Activated T-cell treated with anti-CD3 and anti-CD28 coated beads, Interleukin-2, amount 50 U/mL, for 24 hours (primary cell): ENCODE data around the gene STXBP6.

Experiments
- DNase-seq: peaks from one replicate; pipeline ENCODE4 v3.0.0-alpha.2; 2020
- H3K27ac Mint-ChIP-seq: 2 replicates; pipeline ENCODE4 v1.8.0; 2020; ENCODE audit warnings: mild to moderate bottlenecking, mixed read lengths
- H3K27me3 Mint-ChIP-seq: 2 replicates; pipeline ENCODE4 v1.8.0; 2020; ENCODE audit warnings: mixed read lengths
- H3K36me3 Mint-ChIP-seq: 2 replicates; pipeline ENCODE4 v1.8.0; 2020; ENCODE audit warnings: low read depth, mixed read lengths
- H3K4me1 Mint-ChIP-seq: 2 replicates; pipeline ENCODE4 v1.8.0; 2020; ENCODE audit warnings: low read depth, mixed read lengths
- H3K4me3 Mint-ChIP-seq: 2 replicates; pipeline ENCODE4 v1.8.0; 2020; ENCODE audit warnings: mild to moderate bottlenecking, moderate library complexity, mixed read lengths
- H3K9me3 Mint-ChIP-seq: 2 replicates; pipeline ENCODE4 v1.8.0; 2020; ENCODE audit warnings: mixed read lengths

STXBP6 gene

GRCh38 chr14:24863968-24864684, 185.8 kb downstream of the STXBP6 start:
- Mint-ChIP-seq H3K4me1 (no peaks in the 10 kb centered on the region), H3K27ac (no peak overlapping the region), H3K9me3 (no peaks in the 10 kb centered on the region), H3K36me3 (no peaks in the 10 kb centered on the region), H3K27me3 (peaks cover 11% of the 10 kb centered on the region), H3K4me3 (no peak overlapping the region)
- no peak for DNase-seq

DNA sequence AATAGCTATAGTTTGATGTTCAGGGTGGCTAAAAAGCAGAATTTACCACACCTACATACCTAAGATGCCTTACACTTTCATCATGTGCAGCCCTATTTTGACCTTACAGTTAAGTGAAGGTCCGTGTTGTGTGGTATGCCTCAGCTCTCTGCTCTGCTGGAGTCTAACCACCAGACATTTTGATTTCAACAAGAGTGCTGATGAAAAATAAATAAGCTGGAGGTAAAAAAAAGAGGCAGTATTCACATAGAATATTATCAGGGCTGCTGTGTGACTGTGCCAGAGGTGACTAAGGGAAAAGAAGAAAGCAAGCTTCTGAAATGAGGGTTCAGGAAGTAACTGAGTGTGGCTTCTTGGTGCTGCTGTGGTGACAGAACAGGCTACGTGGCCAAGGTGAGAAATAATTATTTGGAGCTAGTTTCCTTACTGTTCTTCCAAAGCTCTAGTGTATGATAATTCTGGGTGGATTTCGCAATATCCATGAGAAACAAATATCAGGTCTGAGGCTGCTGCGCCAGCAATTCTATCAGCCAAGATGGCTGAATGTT, 188.8 kb downstream of the STXBP6 start:
- H3K27ac Mint-ChIP-seq = no peak overlapping the region
- H3K9me3 Mint-ChIP-seq = no peaks in the 10 kb centered on the region
- peaks cover 20% of the 10 kb centered on the region for H3K27me3 Mint-ChIP-seq
- no peaks in the 10 kb centered on the region for H3K4me1 Mint-ChIP-seq
- no peak for DNase-seq
- no peak overlapping the region for H3K4me3 Mint-ChIP-seq
- no peaks in the 10 kb centered on the region for H3K36me3 Mint-ChIP-seq

DNA sequence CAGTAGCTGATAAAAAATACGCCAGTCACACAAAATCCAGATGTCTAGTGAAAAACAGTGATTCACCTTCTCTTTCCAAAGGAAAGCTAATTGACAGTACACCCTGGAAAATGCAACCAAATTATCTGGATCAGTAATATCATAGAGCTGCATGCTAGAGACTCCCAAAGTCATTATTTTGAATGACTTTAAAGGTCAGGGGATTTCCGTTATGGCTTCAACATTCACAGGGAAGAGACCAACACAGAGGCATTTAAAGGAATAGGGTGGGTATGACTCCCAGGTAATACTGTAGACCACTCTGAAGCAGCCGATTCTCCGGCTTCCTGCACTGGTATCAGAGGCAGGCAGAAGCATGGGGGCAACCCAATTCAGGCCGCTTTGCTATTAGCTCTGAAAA, 190.4 kb downstream of the STXBP6 start:
- DNase-seq = no peak
- Mint-ChIP-seq H3K27ac (no peak overlapping the region), H3K9me3 (no peaks in the 10 kb centered on the region), H3K4me1 (no peaks in the 10 kb centered on the region), H3K27me3 (peaks cover 24% of the 10 kb centered on the region), H3K4me3 (no peak overlapping the region), H3K36me3 (no peaks in the 10 kb centered on the region)

GRCh38 chr14:24858684-24859083, 191.3 kb downstream of the STXBP6 start:
- Mint-ChIP-seq H3K4me1 (no peaks in the 10 kb centered on the region), H3K36me3 (no peaks in the 10 kb centered on the region), H3K27me3 (peaks cover 26% of the 10 kb centered on the region), H3K4me3 (no peak overlapping the region), H3K9me3 (no peaks in the 10 kb centered on the region), H3K27ac (no peak overlapping the region)
- no peak for DNase-seq

DNA sequence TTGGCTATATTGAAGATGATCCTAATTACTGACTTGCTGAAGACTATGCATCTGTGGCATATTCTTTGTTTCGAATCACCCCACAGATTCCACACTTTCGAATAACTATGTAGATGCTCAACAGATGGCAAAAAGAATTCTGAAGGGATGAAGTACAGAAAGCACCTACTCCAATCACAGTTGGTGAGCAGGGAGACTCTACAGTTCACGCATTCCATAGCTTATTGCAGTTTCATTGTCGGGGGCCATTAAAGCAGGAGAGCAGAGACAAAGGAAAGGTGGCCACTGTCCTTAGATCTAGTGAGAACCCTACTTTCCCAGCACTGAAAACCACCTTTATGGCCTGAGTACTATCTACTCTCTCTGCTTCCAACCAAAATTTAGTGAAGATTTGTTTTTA, 191.9 kb downstream of the STXBP6 start:
- Mint-ChIP-seq H3K27ac (no peak overlapping the region), H3K9me3 (no peaks in the 10 kb centered on the region), H3K4me1 (no peaks in the 10 kb centered on the region), H3K4me3 (no peak overlapping the region), H3K36me3 (no peaks in the 10 kb centered on the region), H3K27me3 (peaks cover 27% of the 10 kb centered on the region)
- DNase-seq = no peak

GRCh38 chr14:24857277-24857676, 192.7 kb downstream of the STXBP6 start:
- no peak for DNase-seq
- Mint-ChIP-seq H3K36me3 (no peaks in the 10 kb centered on the region), H3K4me1 (no peaks in the 10 kb centered on the region), H3K27ac (no peak overlapping the region), H3K4me3 (no peak overlapping the region), H3K27me3 (peaks cover 27% of the 10 kb centered on the region), H3K9me3 (no peaks in the 10 kb centered on the region)

- no peaks in the 10 kb centered on the region for H3K36me3 Mint-ChIP-seq
These were observed 196.5 kb downstream of the STXBP6 start for GRCh38 chr14:24853446-24853845.

GRCh38 chr14:24852312-24853060, 197.5 kb downstream of the STXBP6 start:
- no peak for DNase-seq
- no peak overlapping the region for H3K27ac Mint-ChIP-seq
- no peaks in the 10 kb centered on the region for H3K9me3 Mint-ChIP-seq
- no peaks in the 10 kb centered on the region for H3K36me3 Mint-ChIP-seq
- peaks cover 20% of the 10 kb centered on the region for H3K27me3 Mint-ChIP-seq
- H3K4me3 Mint-ChIP-seq = no peak overlapping the region
- H3K4me1 Mint-ChIP-seq = no peaks in the 10 kb centered on the region

More at GRCh38 chr14:24853446-24853845, 196.5 kb downstream of the STXBP6 start:
- DNase-seq = no peak
- H3K27ac Mint-ChIP-seq = no peak overlapping the region
- H3K27me3 Mint-ChIP-seq = peaks cover 21% of the 10 kb centered on the region
- no peak overlapping the region for H3K4me3 Mint-ChIP-seq
- no peaks in the 10 kb centered on the region for H3K9me3 Mint-ChIP-seq
- no peaks in the 10 kb centered on the region for H3K4me1 Mint-ChIP-seq

- Mint-ChIP-seq H3K4me3 (no peak overlapping the region), H3K27me3 (peaks cover 19% of the 10 kb centered on the region), H3K36me3 (no peaks in the 10 kb centered on the region)
These were observed 198.1 kb downstream of the STXBP6 start for GRCh38 chr14:24851837-24852236.

DNA sequence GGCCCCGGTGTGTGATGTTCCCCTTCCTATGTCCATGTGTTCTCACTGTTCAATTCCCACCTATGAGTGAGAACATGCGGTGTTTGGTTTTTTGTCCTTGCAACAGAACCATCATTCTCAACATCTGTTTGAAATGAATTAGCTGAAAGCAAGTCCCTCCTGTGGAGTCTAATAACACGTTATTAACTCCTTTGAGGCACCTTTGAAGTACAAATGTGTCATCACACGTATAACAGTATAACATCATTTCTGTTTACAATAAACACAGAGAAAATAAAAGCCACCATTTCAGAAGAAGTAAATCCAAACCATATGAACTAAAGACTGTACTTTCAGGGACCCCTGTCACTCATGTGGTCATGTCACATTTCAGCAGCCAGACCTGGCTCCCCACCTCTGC, 198.5 kb downstream of the STXBP6 start:
- Mint-ChIP-seq H3K27me3 (peaks cover 18% of the 10 kb centered on the region), H3K27ac (no peak overlapping the region), H3K4me1 (no peaks in the 10 kb centered on the region), H3K4me3 (no peak overlapping the region), H3K36me3 (no peaks in the 10 kb centered on the region), H3K9me3 (no peaks in the 10 kb centered on the region)
- no peak for DNase-seq

More at GRCh38 chr14:24851837-24852236, 198.1 kb downstream of the STXBP6 start:
- H3K4me1 Mint-ChIP-seq = no peaks in the 10 kb centered on the region
- no peaks in the 10 kb centered on the region for H3K9me3 Mint-ChIP-seq
- no peak for DNase-seq
- H3K27ac Mint-ChIP-seq = no peak overlapping the region

- no peak overlapping the region for H3K27ac Mint-ChIP-seq
- H3K36me3 Mint-ChIP-seq = no peaks in the 10 kb centered on the region
- no peaks in the 10 kb centered on the region for H3K4me1 Mint-ChIP-seq
- H3K4me3 Mint-ChIP-seq = no peak overlapping the region
- DNase-seq = no peak
- H3K27me3 Mint-ChIP-seq = peaks cover 20% of the 10 kb centered on the region
- no peaks in the 10 kb centered on the region for H3K9me3 Mint-ChIP-seq
These were observed 199.9 kb downstream of the STXBP6 start for GRCh38 chr14:24850072-24850471.

GRCh38 chr14:24849471-24849870, 200.5 kb downstream of the STXBP6 start:
- H3K27ac Mint-ChIP-seq = no peak overlapping the region
- DNase-seq = no peak
- no peak overlapping the region for H3K4me3 Mint-ChIP-seq
- H3K36me3 Mint-ChIP-seq = no peaks in the 10 kb centered on the region
- no peaks in the 10 kb centered on the region for H3K9me3 Mint-ChIP-seq
- peaks cover 22% of the 10 kb centered on the region for H3K27me3 Mint-ChIP-seq
- no peaks in the 10 kb centered on the region for H3K4me1 Mint-ChIP-seq

GRCh38 chr14:24848102-24848790, 201.7 kb downstream of the STXBP6 start:
- DNase-seq = no peak
- Mint-ChIP-seq H3K9me3 (no peaks in the 10 kb centered on the region), H3K4me3 (no peak overlapping the region), H3K27ac (no peak overlapping the region), H3K4me1 (no peaks in the 10 kb centered on the region), H3K27me3 (peaks cover 18% of the 10 kb centered on the region), H3K36me3 (no peaks in the 10 kb centered on the region)

GRCh38 chr14:24847568-24848095, 202.3 kb downstream of the STXBP6 start:
- H3K27ac Mint-ChIP-seq = no peak overlapping the region
- H3K4me1 Mint-ChIP-seq = no peaks in the 10 kb centered on the region
- H3K4me3 Mint-ChIP-seq = no peak overlapping the region
- H3K36me3 Mint-ChIP-seq = no peaks in the 10 kb centered on the region
- DNase-seq = no peak
- no peaks in the 10 kb centered on the region for H3K9me3 Mint-ChIP-seq
- peaks cover 18% of the 10 kb centered on the region for H3K27me3 Mint-ChIP-seq
